Measurements from ENCODE around the gene NPEPL1.

The NPEPL1 gene

GRCh38 chr20:58658760-58659159 is 33.8 kb upstream of the NPEPL1 start:
- FAIRE-seq, result no peak

GRCh38 chr20:58659841-58660240 is 32.8 kb upstream of the NPEPL1 start:
- no peak for FAIRE-seq

GRCh38 chr20:58660855-58661597 is 31.6 kb upstream of the NPEPL1 start:
- no peak for FAIRE-seq

- FAIRE-seq, result no peak
Observed at GRCh38 chr20:58661598-58662473, 30.8 kb upstream of the NPEPL1 start.

- FAIRE-seq, result no peak
Observed at GRCh38 chr20:58664331-58664730, 28.3 kb upstream of the NPEPL1 start.

- FAIRE-seq, result no peak
Observed at GRCh38 chr20:58664883-58665282, 27.7 kb upstream of the NPEPL1 start.

DNA sequence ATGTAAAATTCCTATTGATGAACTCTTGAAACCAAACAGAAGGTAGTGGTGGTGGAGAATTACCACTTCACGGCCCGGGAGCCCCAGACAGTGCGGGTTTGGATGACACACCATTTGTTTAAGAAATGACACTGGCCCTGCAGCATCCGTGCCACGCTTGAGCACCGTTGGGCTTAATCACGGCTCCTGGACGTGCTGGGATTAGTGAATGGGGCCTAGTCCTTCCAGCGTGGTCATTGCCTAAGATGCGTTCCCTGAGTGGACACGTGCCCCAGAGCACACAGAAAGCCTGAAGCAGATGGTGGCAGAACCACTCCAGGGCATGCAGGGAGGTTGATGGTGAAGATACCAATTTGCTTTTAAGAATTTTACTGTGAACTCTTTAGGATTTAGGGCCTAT is 27.0 kb upstream of the NPEPL1 start:
- no peak for FAIRE-seq

- FAIRE-seq, result no peak
Observed at GRCh38 chr20:58666702-58667101, 25.9 kb upstream of the NPEPL1 start.

DNA sequence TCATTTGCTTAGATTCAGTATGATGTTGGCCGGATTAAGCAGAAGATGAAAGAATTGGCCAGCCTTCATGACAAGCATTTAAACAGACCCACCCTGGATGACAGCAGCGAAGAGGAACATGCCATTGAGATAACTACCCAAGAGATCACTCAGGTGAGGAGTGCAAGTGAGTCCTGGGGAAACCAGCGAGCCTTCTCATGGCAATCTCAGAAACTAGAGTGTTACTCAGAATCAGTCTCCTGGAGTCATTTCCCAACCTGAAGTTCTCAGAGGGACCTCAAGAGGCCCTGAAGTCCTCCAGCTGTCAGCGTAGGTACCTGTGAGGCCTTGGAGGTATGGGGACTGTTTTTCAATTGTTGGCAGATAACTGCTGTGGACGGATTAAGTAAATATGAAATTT is 24.6 kb upstream of the NPEPL1 start:
- no peak for FAIRE-seq

GRCh38 chr20:58668901-58669286 is 23.7 kb upstream of the NPEPL1 start:
- FAIRE-seq, result no peak

DNA sequence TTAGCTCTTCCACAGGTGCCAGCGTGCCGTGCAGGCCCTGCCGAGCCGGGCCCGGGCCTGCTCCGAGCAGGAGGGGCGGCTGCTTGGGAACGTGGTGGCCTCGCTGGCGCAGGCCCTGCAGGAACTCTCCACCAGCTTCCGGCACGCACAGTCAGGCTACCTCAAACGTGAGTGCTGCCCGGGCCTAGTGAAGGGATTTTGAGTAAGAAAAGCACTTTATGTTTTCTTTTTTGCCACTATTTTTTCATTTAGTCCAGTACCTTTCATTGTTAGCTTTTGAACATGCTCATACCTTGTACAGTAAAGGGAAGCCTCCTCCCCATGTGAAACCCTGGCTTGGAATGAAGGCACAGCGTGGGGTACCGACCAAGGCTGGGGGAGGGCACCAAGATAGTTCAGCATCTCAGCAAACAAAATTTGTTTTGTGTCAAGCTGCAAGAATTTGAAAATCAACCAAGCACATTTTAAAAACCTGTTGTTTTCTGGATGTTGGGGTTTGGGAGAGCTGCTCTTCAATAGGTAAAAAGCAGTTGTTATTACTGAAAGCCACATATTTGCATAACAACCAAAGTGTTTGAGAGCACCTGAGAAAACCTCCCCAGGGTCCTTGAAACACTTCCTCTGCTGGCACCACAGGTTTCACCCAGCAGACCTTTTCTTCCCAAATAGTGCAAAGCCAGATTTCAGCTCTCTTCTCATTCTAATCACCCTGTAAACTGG is 23.2 kb upstream of the NPEPL1 start:
- FAIRE-seq, result no peak

GRCh38 chr20:58670102-58670501 is 22.5 kb upstream of the NPEPL1 start:
- FAIRE-seq, result no peak

DNA sequence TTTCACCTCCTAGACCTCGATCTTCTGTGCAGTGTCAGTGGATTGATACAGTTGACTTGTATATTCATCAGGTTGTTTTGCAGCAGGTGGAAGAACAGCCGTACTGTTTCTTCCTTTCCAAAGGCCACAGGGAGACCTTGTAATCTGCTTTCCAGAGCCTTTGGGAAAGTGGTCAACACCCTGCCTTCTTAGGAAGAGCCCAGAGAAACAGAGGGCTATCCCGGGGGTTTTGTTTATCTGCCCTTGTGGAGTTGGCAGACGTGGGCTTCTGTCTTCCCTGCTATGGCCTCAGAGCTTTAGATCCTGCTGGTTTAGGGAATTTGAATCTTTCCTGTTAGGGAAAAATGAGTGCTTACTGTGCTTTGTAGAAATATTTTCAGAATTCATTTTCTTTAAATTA is 21.9 kb upstream of the NPEPL1 start:
- no peak for FAIRE-seq

GRCh38 chr20:58673119-58673518 is 19.5 kb upstream of the NPEPL1 start:
- FAIRE-seq, result no peak

DNA sequence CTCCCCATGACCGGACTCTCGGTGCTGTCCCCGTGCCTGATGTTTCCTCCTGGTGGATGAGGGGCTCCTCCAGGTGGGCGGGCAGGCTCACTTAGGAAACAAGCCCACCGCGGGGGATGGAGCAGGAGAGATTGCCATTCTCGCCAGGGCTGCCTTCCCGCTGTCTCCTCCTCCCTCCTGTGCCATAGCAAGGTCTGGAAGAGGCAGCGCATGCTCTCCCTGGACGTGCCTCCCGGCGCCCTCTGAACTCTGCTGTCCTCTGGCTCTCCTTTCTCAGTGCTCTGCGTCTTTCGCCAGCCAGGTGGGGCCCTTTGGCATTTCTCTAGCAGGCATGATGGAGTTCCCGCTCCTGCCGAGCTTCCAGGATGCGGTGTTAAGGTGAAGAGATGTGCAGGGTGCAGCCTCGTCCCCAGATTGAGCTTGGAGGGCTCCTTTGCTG is 17.4 kb upstream of the NPEPL1 start:
- FAIRE-seq, result no peak

DNA sequence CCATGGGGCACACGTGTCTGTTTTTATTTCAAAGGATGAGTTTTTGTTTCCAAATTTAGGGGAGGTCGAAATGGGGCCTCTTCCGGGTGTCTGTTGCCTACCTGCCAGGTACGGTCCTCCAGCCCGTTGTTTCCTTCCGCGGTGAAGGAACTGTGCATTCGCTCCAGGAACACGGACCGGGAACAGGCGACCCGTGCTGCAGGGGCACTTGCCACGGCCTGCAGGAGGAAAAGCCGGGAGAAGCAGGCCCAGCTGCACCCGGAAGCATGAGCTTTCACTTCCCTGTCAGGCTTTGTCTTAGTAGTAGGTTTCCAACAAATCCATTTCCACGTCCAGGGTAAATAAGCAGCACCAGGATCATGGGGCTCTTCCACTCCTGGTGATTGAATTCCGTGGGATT is 17.0 kb upstream of the NPEPL1 start:
- FAIRE-seq, result no peak

GRCh38 chr20:58676161-58676560 is 16.4 kb upstream of the NPEPL1 start:
- FAIRE-seq, result no peak

- FAIRE-seq, result no peak
Observed at GRCh38 chr20:58677079-58677604, 15.5 kb upstream of the NPEPL1 start.

DNA sequence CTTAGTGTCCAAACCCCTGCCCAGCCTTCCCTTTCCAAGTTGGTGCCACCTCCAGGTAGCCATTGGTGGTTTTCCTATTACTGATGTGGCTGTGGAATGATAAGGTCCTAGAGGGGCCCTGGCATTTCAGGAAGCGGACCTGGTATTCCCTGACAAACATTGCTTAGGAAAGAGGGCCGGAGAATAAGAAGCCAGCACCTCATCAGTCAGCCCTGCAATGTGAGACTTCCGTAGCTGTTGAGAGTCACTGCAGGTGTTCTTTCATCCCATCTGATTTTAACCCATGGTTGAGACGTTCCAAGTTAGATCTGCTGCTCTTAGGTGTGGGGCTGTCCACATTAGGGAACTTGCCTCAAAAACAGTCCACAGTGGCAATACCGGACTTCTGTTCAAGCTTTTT is 14.8 kb upstream of the NPEPL1 start:
- FAIRE-seq, result no peak

DNA sequence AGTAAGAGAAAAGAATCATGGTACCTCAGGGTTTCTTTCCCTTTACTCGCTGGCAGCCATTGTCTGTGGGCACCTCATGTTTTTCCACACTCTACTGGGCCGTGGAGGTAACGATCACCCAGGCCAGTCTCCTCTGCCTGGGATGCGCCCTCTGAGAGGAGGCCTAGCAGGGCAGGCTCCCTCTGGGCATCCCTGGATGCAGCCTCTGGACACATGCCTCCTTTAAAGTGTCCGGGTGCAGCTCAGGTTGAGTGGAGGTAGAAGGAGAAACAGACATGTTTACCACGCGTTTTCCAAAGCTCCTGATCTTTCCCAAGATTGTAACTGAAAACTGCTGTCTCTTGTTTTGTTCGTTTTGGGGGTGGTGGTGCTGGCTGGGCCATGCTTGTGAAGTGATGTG is 13.8 kb upstream of the NPEPL1 start:
- FAIRE-seq, result no peak

- FAIRE-seq, result no peak
Observed at GRCh38 chr20:58682656-58683531, 9.7 kb upstream of the NPEPL1 start.

DNA sequence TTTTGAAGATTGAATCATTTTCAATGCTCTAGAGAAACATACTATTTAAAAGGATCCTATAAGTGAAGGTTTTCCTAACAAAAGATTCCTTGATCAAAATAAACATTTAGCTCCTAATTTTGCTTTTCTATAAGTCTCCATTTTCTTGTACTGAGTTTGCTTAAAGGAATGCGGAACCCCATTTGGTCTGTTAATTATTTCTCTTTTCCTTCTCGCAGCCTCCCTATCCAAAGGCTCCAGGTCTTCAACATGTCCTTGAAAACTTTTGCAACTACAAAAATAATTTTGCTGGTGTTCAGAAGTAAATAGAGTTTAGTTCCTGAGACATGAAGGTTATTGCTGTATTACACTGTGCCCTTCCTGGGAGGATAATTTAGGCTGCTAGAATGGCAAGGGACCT is 8.3 kb upstream of the NPEPL1 start:
- no peak for FAIRE-seq
